Activated gamma-delta T cell (primary cell): Measurements from ENCODE around the gene EVX2.

Experiments
- DNase-seq: peaks from one replicate; lab custom pipeline; 2025; lab: John Stamatoyannopoulos, UW

EVX2 gene

DNA sequence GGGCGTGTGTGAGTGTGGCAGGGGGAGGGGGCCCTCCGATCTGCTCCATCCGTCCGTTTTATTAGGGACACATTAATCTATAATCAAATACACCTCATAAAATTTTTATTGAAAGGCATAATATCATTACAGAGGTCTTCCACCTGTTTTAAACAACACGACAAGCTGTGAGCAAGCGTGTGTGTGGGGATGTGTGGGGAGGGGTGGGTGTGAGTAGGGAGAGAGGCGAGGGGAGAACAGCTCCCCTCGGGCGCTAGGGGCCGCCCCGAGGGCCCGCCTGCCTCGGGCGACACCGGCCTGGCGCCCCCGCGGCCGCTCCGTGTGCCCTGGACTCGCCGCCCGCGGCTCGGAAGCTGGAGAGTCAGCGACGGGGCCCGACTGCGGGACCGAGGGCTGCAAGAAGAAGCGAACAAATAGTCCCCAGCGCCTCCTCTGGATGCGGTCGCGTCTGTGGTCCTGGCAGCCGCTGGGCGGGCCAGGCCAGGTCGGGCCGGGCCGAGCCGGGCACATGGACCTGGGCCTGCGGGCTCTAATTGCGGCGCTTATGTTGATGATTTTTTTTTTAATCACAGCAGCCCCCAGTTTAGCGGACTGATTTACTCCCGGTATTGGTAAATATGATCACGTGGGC, 38.4 kb upstream of the EVX2 start:
- DNase-seq: no peak

DNA sequence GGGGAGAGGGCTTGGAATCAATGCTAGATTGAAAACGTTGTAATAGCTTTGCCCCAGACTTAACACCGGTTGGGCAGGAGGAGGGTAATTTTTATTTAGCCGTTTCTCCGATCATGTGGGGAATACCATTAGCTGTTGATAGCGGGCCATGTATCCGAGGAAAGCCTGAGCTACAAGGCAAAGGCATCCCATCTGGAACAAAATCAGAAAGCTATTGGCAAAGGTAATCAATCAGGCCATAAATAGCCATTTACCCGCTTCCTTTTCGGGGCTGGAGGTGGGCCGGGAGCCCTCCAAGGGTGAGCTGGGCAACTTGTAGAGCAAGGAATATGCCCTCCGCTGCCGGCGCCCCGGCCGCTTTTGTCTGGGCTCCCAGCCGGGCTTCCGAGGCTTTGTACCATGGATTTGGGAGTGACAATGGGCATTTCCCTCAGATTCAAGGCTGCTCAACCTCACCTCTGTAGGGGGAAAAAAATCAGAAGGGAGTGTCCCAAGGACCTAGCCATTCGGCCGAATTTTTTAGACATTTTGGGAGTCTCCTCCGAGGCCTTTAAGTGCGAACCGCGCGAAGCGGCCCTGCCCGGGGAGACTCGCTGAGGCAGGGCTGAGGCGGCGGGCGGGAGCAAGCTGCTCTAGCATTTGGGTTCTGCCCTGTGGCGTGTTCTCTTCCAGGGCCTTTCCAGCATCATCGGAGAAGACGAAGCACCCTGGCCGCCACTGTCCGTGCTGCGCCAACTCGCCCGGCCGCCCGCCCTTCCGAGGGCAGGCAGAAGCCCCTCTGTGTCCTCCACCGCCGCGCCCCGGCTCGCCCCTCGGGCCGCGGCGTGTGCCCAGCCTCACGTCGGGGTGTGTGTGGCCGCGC, 37.7 kb upstream of the EVX2 start:
- no peak for DNase-seq

DNA sequence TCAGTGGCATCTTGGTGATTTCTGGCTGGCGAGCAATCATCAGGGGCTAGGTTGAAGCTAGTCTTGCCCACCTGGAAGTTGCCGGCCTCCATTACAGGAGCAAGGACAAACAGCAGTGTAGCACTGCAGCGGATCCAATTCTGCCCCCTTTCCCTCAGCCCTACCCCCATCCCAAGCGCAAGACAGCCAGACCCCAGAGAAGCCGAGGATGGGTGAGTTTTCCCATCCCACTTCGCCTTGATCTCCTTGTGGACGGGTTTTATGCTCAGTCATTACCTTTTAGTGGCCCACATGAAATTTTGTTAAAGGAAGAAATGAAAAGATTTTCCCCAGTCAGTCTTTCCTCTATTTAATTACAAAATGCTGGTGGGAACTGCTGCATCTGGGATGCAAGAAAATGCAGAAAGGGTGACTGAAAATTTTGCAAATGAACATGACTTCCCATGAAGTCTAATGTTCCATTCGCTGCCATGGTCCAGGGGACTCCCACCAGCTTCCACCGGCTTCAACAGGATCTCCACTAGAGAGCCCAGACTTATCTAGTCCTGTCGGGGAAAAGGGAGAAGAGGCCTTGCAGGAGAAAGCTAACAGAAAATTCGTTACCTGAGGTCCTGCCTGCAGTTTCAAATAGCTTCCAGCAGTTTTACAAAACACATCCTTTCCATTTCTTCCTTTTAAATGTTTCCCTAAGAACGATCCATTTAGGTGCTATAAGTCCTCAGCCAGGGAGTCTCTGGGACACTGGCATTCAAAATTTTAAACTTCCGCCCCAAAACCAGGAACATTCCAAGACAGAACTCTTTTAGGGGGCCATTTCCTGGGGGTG, 36.8 kb upstream of the EVX2 start:
- no peak for DNase-seq

DNA sequence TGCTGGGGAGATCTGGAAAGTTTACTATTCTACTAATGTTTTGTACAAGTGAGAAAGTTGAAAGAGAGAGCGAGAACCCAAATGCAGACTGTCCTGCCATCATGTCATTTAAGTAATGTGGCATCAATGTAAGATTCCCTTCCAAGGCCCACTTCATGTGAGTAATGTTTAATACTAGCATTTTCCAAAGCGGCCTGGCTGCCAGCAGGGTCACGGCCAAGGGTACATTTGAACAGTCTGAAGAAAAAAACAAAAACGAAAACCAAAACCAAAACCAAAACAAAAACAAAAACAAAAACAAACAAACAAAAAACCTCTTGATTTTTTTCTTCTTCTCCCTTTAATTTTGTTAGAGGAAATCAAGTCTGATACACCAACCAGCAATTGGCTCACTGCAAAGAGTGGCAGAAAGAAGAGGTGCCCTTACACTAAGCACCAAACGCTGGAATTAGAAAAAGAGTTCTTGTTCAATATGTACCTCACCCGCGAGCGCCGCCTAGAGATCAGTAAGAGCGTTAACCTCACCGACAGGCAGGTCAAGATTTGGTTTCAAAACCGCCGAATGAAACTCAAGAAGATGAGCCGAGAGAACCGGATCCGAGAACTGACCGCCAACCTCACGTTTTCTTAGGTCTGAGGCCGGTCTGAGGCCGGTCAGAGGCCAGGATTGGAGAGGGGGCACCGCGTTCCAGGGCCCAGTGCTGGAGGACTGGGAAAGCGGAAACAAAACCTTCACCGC, 35.0 kb upstream of the EVX2 start:
- DNase-seq: no peak

DNA sequence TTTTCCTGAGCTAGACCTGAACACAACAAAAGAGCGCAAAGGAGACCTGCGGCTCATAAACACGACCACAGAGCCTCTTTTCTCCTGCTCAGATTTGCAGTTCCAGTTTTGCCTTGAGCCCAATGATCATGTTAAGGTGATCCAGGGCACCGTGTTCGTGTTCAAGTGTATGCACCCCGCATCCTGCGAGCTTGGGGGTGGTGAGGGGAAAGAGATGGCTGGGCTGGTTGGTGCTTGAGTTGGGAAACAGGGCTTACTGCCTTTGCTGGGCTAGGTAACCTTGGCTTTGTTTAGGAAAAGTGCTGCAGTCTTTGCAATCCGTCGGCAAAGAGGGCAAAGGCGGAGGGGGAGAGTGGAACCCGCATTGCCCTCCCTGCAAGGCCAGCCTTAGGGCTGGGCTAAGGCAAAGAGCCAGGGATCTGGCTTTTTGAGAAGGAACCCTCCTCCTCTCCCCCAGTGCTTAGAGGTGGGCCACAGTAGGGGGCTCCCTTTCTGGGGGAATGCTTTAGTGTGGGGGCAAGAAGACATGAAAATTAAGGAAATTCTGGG, 34.1 kb upstream of the EVX2 start:
- DNase-seq: no peak

DNA sequence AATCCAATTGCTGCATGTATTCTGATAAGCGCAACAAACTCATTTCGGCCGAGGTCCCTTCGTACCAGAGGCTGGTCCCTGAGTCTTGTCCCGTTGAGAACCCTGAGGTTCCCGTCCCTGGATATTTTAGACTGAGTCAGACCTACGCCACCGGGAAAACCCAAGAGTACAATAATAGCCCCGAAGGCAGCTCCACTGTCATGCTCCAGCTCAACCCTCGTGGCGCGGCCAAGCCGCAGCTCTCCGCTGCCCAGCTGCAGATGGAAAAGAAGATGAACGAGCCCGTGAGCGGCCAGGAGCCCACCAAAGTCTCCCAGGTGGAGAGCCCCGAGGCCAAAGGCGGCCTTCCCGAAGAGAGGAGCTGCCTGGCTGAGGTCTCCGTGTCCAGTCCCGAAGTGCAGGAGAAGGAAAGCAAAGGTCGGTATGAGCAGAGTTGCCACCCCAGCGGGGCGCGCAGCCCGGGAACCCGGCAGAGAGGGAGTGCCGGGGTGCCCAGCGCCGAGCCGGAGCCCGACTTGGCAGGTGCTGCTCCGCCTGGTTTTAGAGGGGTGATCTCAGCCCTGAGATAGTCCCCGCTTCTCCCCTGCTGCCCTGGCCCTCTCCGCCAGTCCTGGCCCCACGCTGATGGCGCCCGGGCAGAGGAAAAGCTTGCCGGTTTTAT, 33.5 kb upstream of the EVX2 start:
- no peak for DNase-seq

DNA sequence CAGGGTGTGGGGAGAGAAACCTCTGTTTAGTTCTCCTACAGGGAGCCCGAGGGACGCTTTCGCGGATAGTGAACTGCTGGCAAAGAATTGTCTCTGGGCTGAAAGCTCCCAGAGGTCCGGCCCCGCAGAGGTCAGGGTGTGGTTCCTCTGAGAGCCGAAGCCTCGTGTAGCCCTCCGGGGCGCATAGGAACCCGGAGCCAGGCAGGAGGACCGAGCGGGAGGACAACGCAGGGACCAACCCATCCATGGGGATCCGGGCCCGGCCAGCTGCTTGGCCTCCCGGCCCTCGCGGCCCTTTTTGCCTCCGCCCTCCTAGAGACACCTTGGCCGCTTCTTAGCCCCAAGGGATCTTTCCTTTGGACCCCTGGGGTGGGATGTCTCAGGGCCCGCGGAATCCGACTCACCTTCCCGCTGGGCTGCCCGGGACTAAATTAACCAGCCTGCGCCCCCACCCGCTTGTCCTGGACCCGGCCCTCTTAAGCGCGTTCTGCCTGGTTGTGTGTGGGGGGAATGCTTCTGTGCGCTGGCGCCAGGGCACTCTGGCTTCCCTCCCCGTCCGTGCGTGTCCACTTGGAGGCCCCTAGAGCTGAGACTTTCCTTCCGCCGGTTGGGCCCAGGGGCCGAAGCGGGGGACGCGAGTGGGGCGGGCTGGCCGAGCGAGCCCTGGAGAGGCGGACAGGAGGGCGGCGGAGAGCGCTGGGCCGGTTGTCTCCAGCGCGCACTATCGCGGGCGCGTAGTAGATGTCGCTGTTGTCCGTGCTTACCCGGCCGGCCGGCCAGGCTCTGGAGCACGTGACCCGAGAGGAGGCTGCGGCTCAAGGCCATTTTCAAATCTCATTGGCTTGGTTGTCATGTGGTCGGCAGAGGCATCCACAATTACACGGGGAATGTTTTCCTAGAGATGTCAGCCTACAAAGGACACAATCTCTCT, 32.4 kb upstream of the EVX2 start, which contains the start of gene HOXD10:
HOXD10 (plus strand) TSS at position 896 of the 931 bp plus-strand sequence. CDS start 56 bp downstream, outside the sequence.
- no peak for DNase-seq

DNA sequence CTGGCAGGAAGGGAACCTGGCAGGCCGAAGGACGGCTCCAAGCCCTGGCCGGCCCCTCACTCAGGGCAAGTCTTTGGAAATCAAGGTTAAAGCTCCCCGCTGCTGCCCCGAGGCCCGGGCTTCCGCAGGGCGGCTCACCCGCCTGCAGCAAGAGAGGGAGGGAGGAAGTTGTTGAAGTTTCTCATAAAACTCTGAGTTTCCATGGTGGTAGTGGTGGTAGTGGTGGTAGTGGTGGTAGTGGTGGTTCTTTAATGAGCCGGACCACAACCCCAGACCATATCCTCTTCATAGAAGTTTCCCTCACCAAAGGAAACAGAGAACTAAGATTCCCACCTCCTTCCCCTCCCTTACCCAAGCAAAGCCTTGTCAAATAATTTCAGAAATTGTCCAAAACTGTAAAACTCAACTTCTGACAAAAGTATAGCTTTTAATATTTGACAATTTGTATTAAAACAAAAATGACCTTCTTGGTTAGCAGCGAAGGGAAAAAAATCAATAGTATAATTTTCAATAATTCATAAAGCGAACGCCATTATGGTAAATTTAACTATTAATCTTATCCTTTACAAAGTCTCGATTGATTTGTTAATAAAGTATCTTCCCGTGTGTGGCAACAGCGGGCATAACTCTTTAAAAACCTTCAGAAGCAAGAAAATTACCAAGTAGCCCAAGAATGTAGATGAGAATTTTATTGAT, 31.3 kb upstream of the EVX2 start:
- no peak for DNase-seq

DNA sequence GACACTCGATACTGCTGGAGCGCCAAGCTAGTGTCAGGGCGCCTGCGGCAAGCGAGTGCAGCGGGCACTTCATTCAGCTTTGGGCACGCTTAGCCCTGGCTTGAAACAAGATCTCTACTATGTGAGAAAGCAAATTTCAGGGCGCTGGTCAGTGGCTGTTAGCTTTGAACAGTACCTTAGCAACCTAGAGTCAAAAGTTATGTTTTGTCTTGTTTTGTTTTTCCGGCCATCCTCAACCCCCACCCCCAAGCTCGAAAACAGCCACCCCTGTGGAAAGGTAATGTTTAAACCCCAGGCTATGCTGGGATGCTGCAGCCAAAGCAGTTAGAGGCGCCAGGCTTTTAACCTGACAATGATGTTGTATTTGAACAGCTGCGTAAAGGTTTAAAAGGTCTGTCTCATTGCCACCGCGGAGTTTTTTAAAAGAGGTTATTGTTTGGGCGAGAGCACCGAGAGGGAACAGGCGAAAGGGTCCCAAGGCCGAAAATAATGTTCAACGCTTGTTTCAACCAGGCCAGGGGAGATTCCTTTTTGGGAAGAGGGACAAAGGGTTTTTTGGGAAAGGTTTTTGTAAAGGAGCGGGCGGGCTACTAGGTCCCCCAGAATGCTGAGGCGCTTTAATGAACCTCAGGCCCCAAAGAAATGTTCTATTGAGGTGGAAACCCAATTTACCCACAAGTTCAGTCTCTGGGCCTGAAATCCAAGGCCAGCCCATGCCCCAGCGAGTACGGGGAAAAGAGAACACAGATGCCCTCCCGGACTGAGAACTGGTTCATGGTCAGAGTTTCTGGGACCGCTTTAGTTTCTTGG, 30.6 kb upstream of the EVX2 start:
- no peak for DNase-seq

DNA sequence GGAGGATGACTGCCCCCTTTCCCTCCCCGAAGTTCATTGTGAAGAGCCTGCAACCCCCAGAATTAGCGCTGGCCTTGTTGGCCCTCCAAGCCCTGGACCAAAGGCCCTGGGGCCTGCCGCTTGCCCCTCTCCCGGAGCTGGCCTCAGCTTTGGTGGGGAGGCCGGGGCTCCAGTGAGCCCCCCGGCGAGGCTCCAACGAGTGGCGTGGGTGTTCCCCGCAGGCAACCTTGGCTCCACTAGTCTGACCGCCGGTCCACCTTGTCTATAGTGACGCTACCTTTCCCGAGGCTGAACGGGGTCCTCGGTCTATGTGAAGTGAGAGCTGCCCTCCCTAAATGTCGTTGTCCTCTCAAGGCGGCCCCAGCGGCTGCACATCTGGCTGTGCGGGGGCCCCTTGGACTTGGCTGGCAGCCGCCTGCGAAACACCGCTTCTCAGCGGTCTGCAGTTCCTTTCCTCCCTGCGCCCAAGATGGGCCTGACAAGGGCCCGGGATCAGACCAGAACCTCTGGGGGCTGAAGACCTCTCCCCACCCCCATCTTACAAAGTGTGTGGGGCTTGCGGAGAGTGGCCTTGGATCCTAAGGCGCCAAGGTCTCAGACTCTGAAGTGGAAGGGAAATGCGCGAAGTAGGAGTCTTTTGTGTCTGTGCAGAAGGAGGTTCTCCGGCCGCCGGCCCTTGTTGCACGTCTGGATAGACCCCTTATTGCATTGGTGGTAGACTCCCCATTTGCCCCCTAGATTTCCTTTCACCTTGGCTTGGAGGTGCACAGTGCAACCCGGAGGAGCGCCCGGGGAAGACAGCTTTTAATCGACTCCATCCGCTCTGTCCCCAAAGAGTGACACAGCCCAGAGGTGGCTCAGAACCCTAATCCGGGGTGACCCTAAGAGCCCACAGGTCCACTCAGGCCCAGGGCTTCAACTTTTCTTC, 28.9 kb upstream of the EVX2 start:
- no peak for DNase-seq

DNA sequence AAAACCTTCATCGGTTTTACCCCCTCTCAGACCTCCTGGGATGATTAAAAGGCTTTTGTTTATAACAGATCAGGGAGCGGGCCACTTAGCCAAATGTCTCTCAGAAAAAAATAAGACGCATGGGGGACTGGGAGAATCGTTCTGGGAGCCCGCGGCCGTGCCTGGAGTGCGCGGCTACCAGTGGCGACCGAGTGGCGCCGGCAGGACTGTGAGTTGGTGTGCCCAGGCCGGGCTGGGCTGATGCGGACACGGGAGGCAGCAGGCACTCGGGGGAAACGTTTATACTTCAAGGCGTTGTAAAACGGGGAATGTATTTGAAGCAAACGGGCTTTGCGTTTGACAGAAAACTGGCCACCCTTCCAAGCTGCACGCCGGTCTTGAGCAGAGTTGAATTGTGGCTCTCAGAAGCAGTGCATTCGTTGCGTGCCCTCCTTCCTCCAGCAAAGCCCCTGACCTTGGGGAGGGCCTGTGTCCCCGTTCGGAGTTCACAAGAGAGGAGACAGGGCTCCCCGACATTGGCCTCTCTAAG, 28.1 kb upstream of the EVX2 start:
- DNase-seq: no peak

DNA sequence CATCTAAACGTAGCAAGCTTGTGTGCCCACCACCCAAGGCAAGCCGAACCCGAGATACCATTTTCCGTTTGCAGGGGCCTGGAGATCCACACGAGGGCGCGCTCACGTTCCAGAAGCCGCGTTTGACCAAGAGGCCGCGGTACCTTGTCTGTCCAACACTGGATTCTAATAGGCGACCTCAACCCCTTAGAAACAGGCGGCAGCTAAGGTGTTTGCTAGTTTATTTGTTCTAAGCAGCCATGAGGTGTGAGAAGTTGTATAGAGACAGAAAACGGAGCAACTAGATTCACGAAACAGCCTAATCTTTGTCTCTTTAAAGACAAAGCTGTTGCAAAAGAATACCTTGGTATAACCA, 27.5 kb upstream of the EVX2 start:
- DNase-seq: no peak

DNA sequence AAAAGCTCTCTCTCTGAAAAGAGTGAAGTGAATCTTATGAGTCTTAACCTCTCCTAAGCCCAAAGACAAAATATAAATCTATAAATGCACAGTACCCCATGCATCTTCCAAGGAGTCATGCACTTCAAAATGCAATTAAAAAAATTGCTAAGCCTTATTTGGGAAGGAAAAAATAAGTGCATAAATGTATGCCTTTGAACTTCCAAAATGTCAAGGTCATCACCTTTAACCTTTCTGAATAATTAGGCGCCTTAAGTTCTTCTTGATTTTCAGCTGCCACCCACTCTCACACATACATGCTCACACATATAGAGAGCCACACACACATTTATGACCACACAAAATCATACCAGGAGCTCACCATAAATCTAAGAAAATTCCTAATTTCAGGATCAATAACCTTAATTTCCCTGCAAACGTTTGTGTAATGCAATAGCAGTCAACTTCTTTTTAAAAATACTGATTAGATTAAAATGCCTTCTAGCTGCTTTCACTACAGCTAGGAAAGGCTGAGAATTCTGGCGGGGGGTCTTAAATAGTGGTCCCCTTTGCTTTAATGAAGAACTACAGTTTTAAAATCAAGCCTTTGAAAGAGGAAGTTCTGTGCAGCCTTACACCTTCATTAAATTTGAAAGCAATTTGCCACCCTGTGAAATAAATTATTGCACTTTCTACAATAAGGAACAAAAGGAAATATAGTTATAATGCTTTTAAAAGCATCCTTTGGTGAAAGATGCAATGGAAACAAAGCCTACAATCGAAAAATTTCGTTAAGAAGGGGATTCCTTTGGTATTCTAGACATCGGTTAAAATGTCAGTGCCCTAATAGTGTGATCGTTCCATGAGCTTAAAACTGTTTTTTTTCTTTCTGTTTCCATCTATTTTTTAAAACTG, 26.9 kb upstream of the EVX2 start:
- DNase-seq: no peak

DNA sequence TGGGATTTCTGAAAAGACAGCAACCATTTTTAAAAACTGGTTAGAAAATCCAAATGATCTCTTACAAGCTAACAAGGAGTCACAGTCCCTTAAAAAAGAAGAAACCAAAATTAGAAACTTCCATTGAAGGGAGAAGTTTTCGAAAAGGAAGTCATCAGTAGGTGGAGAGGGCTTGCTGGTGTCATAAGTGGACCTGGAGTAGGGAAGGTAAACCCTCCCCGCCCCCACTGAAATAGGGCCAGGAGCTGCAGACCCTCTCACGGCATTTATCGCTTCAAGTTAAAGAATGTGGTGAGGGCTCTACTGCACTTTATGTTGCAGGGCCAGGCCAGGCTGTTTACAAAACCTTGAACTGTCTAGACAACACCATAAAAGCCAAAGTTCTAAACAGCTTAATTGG, 26.2 kb upstream of the EVX2 start:
- no peak for DNase-seq

DNA sequence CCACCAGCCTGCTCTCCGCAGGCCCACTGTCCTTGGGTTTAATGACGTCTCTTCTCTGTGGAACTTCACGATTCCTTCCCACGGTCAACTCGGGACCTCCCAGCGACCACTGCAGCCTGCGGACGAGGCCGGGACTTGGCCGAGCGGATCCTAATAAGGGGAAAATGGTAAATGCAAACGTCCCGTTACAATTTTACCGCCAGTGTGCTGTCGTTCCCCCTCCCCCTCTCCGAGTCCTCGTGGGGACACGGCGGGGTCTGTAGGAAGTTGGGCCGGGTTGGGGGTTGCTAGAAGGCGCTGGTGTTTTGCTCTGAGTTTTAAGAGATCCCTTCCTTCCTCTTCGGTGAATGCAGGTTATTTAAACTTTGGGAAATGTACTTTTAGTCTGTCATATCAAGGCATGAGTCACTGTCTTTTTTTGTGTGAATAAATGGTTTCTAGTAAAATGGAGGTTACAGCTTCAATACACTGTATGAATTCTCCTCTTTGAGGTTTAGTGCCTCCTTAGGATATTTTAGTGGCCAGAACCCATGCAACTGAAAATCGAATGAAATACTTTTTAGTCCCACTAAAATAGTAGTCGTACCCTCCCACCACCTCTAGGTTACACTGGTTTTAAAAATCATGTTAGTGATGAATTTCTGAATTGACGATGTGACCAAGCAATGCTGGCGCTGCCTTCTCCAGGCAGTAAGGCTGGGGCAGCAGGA, 25.6 kb upstream of the EVX2 start:
- DNase-seq: no peak
